Fibroblast of skin of back (primary cell): ENCODE data around the gene CLCNKA.

Source experiments
- DNase-seq: peaks from one replicate; pipeline ENCODE4 v3.0.0-alpha.2; 2013

Gene CLCNKA

GRCh38 chr1:16063921-16064320 is 42.1 kb downstream of the CLCNKA start:
- DNase-seq, result no peak

- no peak for DNase-seq
Measured at GRCh38 chr1:16064536-16065268, 42.9 kb downstream of the CLCNKA start.

GRCh38 chr1:16065269-16065576 is 43.4 kb downstream of the CLCNKA start:
- no peak for DNase-seq

- DNase-seq, result no peak
Measured at GRCh38 chr1:16066245-16066644, 44.4 kb downstream of the CLCNKA start.

GRCh38 chr1:16067127-16067768 is 45.4 kb downstream of the CLCNKA start:
- no peak for DNase-seq

GRCh38 chr1:16067933-16068332 is 46.1 kb downstream of the CLCNKA start:
- no peak for DNase-seq

GRCh38 chr1:16068356-16069270 is 46.8 kb downstream of the CLCNKA start:
- no peak for DNase-seq

- no peak for DNase-seq
Measured at GRCh38 chr1:16070640-16071355, 49.0 kb downstream of the CLCNKA start.

GRCh38 chr1:16071614-16072013 is 49.8 kb downstream of the CLCNKA start:
- DNase-seq, result no peak

- no peak for DNase-seq
Measured at GRCh38 chr1:16072095-16072494, 50.3 kb downstream of the CLCNKA start.

- DNase-seq, result peak; percentile 20
Measured at GRCh38 chr1:16072616-16073484, 51.0 kb downstream of the CLCNKA start.

GRCh38 chr1:16073490-16074119 is 51.8 kb downstream of the CLCNKA start, which contains the start of gene FAM131C:
FAM131C (minus strand) TSS chr1:16073651; CDS start chr1:16073442, 209 bp downstream.
- DNase-seq, result peak; percentile 17

- DNase-seq, result no peak
Measured at GRCh38 chr1:16074217-16074616, 52.4 kb downstream of the CLCNKA start.

GRCh38 chr1:16075337-16076030 is 53.6 kb downstream of the CLCNKA start:
- peak; percentile 56 for DNase-seq

GRCh38 chr1:16076031-16076864 is 54.4 kb downstream of the CLCNKA start:
- DNase-seq, result peak; percentile 94

GRCh38 chr1:16076865-16077238 is 55.0 kb downstream of the CLCNKA start:
- DNase-seq, result peak; percentile 27

- DNase-seq, result no peak
Measured at GRCh38 chr1:16077406-16078245, 55.8 kb downstream of the CLCNKA start.

GRCh38 chr1:16078925-16079656 is 57.3 kb downstream of the CLCNKA start:
- peak; percentile 68 for DNase-seq
